Measurements from ENCODE around the gene SLC1A4. TPM values are rescaled to one million over a fixed set of nuclear protein-coding genes. Genes with fewer than 3 reads are reported as not detected.
A peak's percentile ranks its signal among the peaks of the same experiment; 100 is the strongest.

Gene SLC1A4
- total RNA-seq, 4 donors from 2014 or later: 2.7 to 12.4 (median 3.4) TPM

- peak overlapping the region; percentile 72 to 91 (median 78) for H3K4me3 ChIP-seq
- no peaks in the 10 kb centered on the region for H3K9me3 ChIP-seq
- H3K27ac ChIP-seq: peak overlapping the region; percentile 83 to 97 (median 89)
- H3K27me3 ChIP-seq: no peaks in the 10 kb centered on the region
- DNase-seq: peak in 2 of 3 donors; percentile 51 to 81
- H3K4me1 ChIP-seq: peaks cover 0 to 23% (median 5%) of the 10 kb centered on the region in 4 donors
- no peaks in the 10 kb centered on the region for H3K36me3 ChIP-seq
- TF ChIP-seq POLR2A (IDR thresholded peaks at IDR 0.05): peak; percentile 7 to 32
- TF ChIP-seq CTCF (IDR thresholded peaks at IDR 0.05): peak in 4 of 6 experiments; percentile 37 to 39 (median 38)
Measured at GRCh38 chr2:64988420-64989125, 626 bp upstream of the SLC1A4 start.

- peak overlapping the region in 3 of 4 donors; percentile 83 to 91 (median 87) for H3K27ac ChIP-seq
- peaks cover 0 to 23% (median 5%) of the 10 kb centered on the region in 4 donors for H3K4me1 ChIP-seq
- DNase-seq: peak in 1 of 3 donors; percentile 49
- H3K9me3 ChIP-seq: no peaks in the 10 kb centered on the region
- H3K27me3 ChIP-seq: no peaks in the 10 kb centered on the region
- H3K4me3 ChIP-seq: peak overlapping the region; percentile 72 to 91 (median 78)
- H3K36me3 ChIP-seq: no peaks in the 10 kb centered on the region
- TF ChIP-seq CTCF (IDR thresholded peaks at IDR 0.05) (no peak), POLR2A (IDR thresholded peaks at IDR 0.05) (no peak)
Measured at GRCh38 chr2:64989982-64990614, 899 bp downstream of the SLC1A4 start.

- peak overlapping the region in 2 of 4 donors; percentile 72 to 73 for H3K4me3 ChIP-seq
- no peaks in the 10 kb centered on the region for H3K27me3 ChIP-seq
- no peak overlapping the region for H3K27ac ChIP-seq
- H3K4me1 ChIP-seq: peaks cover 0 to 23% (median 5%) of the 10 kb centered on the region in 4 donors
- H3K36me3 ChIP-seq: no peaks in the 10 kb centered on the region
- TF ChIP-seq POLR2A (IDR thresholded peaks at IDR 0.05): no peak
- TF ChIP-seq CTCF (IDR thresholded peaks at IDR 0.05): no peak
- H3K9me3 ChIP-seq: no peaks in the 10 kb centered on the region
- DNase-seq: no peak
Measured at GRCh38 chr2:64990876-64991275, 1.7 kb downstream of the SLC1A4 start.

- no peaks in the 10 kb centered on the region for H3K36me3 ChIP-seq
- no peaks in the 10 kb centered on the region for H3K27me3 ChIP-seq
- H3K4me3 ChIP-seq: no peak overlapping the region
- H3K9me3 ChIP-seq: no peaks in the 10 kb centered on the region
- no peak overlapping the region for H3K27ac ChIP-seq
- no peak for DNase-seq
- TF ChIP-seq POLR2A (IDR thresholded peaks at IDR 0.05): no peak
- no peak for TF ChIP-seq CTCF (IDR thresholded peaks at IDR 0.05)
- peaks cover 0 to 19% (median 5%) of the 10 kb centered on the region in 4 donors for H3K4me1 ChIP-seq
Measured at GRCh38 chr2:64992218-64992617, 3.0 kb downstream of the SLC1A4 start.

GRCh38 chr2:64992990-64993389 lies 3.8 kb downstream of the SLC1A4 start:
- Histone ChIP-seq H3K4me3 (no peak overlapping the region), H3K36me3 (no peaks in the 10 kb centered on the region), H3K27me3 (no peaks in the 10 kb centered on the region), H3K9me3 (no peaks in the 10 kb centered on the region), H3K4me1 (peaks cover 0 to 11% (median 5%) of the 10 kb centered on the region in 4 donors), H3K27ac (no peak overlapping the region)
- TF ChIP-seq CTCF (IDR thresholded peaks at IDR 0.05) (no peak), POLR2A (IDR thresholded peaks at IDR 0.05) (no peak)
- DNase-seq: no peak
